PC-9 (cell line): ENCODE data around the gene ETV4. TPM values are rescaled to one million over a fixed set of nuclear protein-coding genes. Genes with fewer than 3 reads are reported as not detected.
A peak's percentile ranks its signal among the peaks of the same experiment; 100 is the strongest.

ENCODE experiments used
- BruUV-seq: library from RNA; stranded (reverse); fragments of 400-500 nt; replicated peaks from 2 replicates; lab custom pipeline; 2021; lab: Mats Ljungman, UMichigan
- CTCF ChIA-PET: fragments of 300-600 bp; sonication (Branson Sonifier 250); formaldehyde crosslinking; loops from one replicate; lab custom pipeline; 2022; ENCODE audit warnings: antibody characterized with exemption; lab: Charles Lee
- POLR2A ChIA-PET: fragments of 300-600 bp; sonication (Branson Sonifier 250); formaldehyde crosslinking; loops from one replicate; lab custom pipeline; 2022; ENCODE audit warnings: antibody characterized with exemption; ENCODE audit not compliant: unreplicated experiment; lab: Charles Lee
- DNase-seq, 2 experiments: peaks; one replicate each; pipeline versions ENCODE4 v3.0.0 to v3.0.0-alpha.2; 2015 to 2022; ENCODE audit warnings: mixed read lengths in 1 of 2
- H2AFZ ChIP-seq: fragments of 200-600 bp; sonication (generic); 2 replicates; pipeline ENCODE4 v1.8.1; 2017; ENCODE audit warnings: antibody characterized with exemption
- H3F3A ChIP-seq: fragments of 200-600 bp; sonication (generic); 2 replicates; pipeline ENCODE4 v1.8.1; 2017; ENCODE audit warnings: antibody characterized with exemption, mild to moderate bottlenecking, low read depth; ENCODE audit not compliant: insufficient read depth
- H3K27ac ChIP-seq: fragments of 200-600 bp; sonication (generic); 2 replicates; pipeline ENCODE4 v1.6.1; 2016; ENCODE audit warnings: mixed run types
- H3K27me3 ChIP-seq: fragments of 200-600 bp; sonication (generic); 2 replicates; pipeline ENCODE4 v1.6.1; 2016; ENCODE audit warnings: low read depth, mixed run types; ENCODE audit not compliant: insufficient read depth
- H3K36me3 ChIP-seq: fragments of 200-600 bp; sonication (generic); 2 replicates; pipeline ENCODE4 v1.6.1; 2016; ENCODE audit warnings: low read depth, mixed run types
- H3K4me1 ChIP-seq: fragments of 200-600 bp; sonication (generic); replicated peaks from 2 replicates; pipeline ENCODE4 v1.6.1; 2016; ENCODE audit warnings: mixed run types; ENCODE audit not compliant: insufficient read depth
- H3K4me2 ChIP-seq: fragments of 200-600 bp; sonication (generic); 2 replicates; pipeline ENCODE4 v1.6.1; 2017; ENCODE audit warnings: mixed run types
- H3K4me3 ChIP-seq: fragments of 200-600 bp; sonication (generic); 2 replicates; pipeline ENCODE4 v1.6.1; 2016; ENCODE audit warnings: mixed run types
- H3K79me2 ChIP-seq: fragments of 200-600 bp; sonication (generic); 2 replicates; pipeline ENCODE4 v1.6.1; 2017; ENCODE audit warnings: low read depth, mixed run types
- H3K9me2 ChIP-seq: fragments of 200-600 bp; sonication (generic); 2 replicates; pipeline ENCODE4 v1.8.1; 2017; ENCODE audit warnings: mild to moderate bottlenecking; ENCODE audit not compliant: insufficient read depth
- H3K9me3 ChIP-seq: fragments of 200-600 bp; sonication (generic); 2 replicates; pipeline ENCODE4 v1.8.1; 2016; ENCODE audit warnings: low read depth; ENCODE audit not compliant: insufficient read depth
- H4K20me1 ChIP-seq: fragments of 200-600 bp; sonication (generic); 2 replicates; pipeline ENCODE4 v1.8.1; 2017; ENCODE audit not compliant: insufficient read depth
- CTCF ChIP-seq: fragments of 200-600 bp; sonication (generic); conservative IDR thresholded peaks from 2 replicates; pipeline ENCODE4 v1.6.1; 2017; ENCODE audit warnings: mixed run types, antibody characterized with exemption, mild to moderate bottlenecking, moderate library complexity
- EZH2 ChIP-seq: fragments of 200-600 bp; sonication (generic); IDR thresholded peaks from 2 replicates; pipeline ENCODE4 v1.8.0; 2017; ENCODE audit warnings: antibody characterized with exemption, low read depth
- intact Hi-C: fragments of 100-400 bp; cut with micrococcal nuclease; formaldehyde crosslinking; loops from one replicate; pipeline ENCODE4 v1.10.0; 2022; ENCODE audit not compliant: unreplicated experiment
- total RNA-seq: library from RNA; stranded (reverse); gene quantifications from 2 replicates; pipeline ENCODE4 v1.2.3, GENCODE V29; 2021

The ETV4 gene
- total RNA-seq, 1 experiment from 2014 or later, result 84.2 TPM

GRCh38 chr17:43579566-43580140 is 33.5 kb upstream of the ETV4 start:
- Histone ChIP-seq H3K4me1 (peaks cover 50% of the 10 kb centered on the region), H3K4me3 (no peak overlapping the region), H3F3A (peaks cover 27% of the 10 kb centered on the region; the same call in 1 of the 2 replicates), H3K9me2 (no peaks in the 10 kb centered on the region), H3K4me2 (peak overlapping the region; percentile 53), H2AFZ (no peak overlapping the region), H3K27me3 (no peaks in the 10 kb centered on the region), H4K20me1 (no peaks in the 10 kb centered on the region), H3K36me3 (no peaks in the 10 kb centered on the region), H3K79me2 (no peaks in the 10 kb centered on the region), H3K27ac (peak overlapping the region; percentile 61), H3K9me3 (no peaks in the 10 kb centered on the region)
- CTCF ChIA-PET, result interaction anchor here (0.6 to 1.5 kb wide), 4 partner anchors 39 to 187 kb away, joined by 5 to 14 read pairs (median 5); no protein-coding TSS in a partner anchor
- TF ChIP-seq CTCF, result no peak
- no peak for TF ChIP-seq EZH2
- intact Hi-C loops, result loop anchor here (1.0 kb wide), 1 partner anchor 86 kb away; no protein-coding TSS in a partner anchor
- POLR2A ChIA-PET, result interaction anchor here (0.6 to 0.7 kb wide), 3 partner anchors 41 to 583 kb away, joined by 3 to 9 read pairs (median 5); no protein-coding TSS in a partner anchor
- BruUV-seq, result no TSS peak
- DNase-seq, result peak; percentile 58 to 89

GRCh38 chr17:43578699-43579565 is 32.8 kb upstream of the ETV4 start:
- Histone ChIP-seq H3K9me3 (no peaks in the 10 kb centered on the region), H3F3A (peaks cover 27% of the 10 kb centered on the region; the same call in 1 of the 2 replicates), H3K27ac (peak overlapping the region; percentile 61), H3K79me2 (no peaks in the 10 kb centered on the region), H3K9me2 (no peaks in the 10 kb centered on the region), H3K4me3 (no peak overlapping the region), H3K4me1 (peaks cover 52% of the 10 kb centered on the region), H4K20me1 (no peaks in the 10 kb centered on the region), H3K36me3 (no peaks in the 10 kb centered on the region), H3K27me3 (no peaks in the 10 kb centered on the region), H2AFZ (no peak overlapping the region), H3K4me2 (peak overlapping the region; percentile 53)
- ChIA-PET CTCF (interaction anchor here (0.5 to 2.1 kb wide), 6 partner anchors 87 to 188 kb away, joined by 3 to 14 read pairs (median 5); no protein-coding TSS in a partner anchor), POLR2A (interaction anchor here (0.5 to 0.7 kb wide), 4 partner anchors 9 to 583 kb away, joined by 3 to 23 read pairs (median 7); no protein-coding TSS in a partner anchor)
- BruUV-seq, result no TSS peak
- peak; percentile 44 to 69 for DNase-seq
- no peak for TF ChIP-seq EZH2
- intact Hi-C loops, result loop anchor here (1.0 kb wide), 1 partner anchor 86 kb away; no protein-coding TSS in a partner anchor

GRCh38 chr17:43578404-43578698 is 32.2 kb upstream of the ETV4 start:
- H3K79me2 ChIP-seq, result no peaks in the 10 kb centered on the region
- H3K27me3 ChIP-seq, result no peaks in the 10 kb centered on the region
- peaks cover 52% of the 10 kb centered on the region for H3K4me1 ChIP-seq
- ChIA-PET CTCF (interaction anchor here (0.8 to 3.2 kb wide), 3 partner anchors 91 to 95 kb away, joined by 4 to 24 read pairs (median 9); no protein-coding TSS in a partner anchor), POLR2A (no interaction called here)
- no TSS peak for BruUV-seq
- peak overlapping the region; percentile 53 for H3K4me2 ChIP-seq
- no peak overlapping the region for H3K27ac ChIP-seq
- intact Hi-C loops, result no loop called here
- no peak for DNase-seq
- no peaks in the 10 kb centered on the region for H3K36me3 ChIP-seq
- no peaks in the 10 kb centered on the region for H4K20me1 ChIP-seq
- TF ChIP-seq CTCF, result no peak
- TF ChIP-seq EZH2, result no peak
- no peak overlapping the region for H3K4me3 ChIP-seq
- no peak overlapping the region for H2AFZ ChIP-seq
- no peaks in the 10 kb centered on the region for H3K9me2 ChIP-seq
- peaks cover 27% of the 10 kb centered on the region; the same call in 1 of the 2 replicates for H3F3A ChIP-seq
- no peaks in the 10 kb centered on the region for H3K9me3 ChIP-seq
